KMS-11 (cell line): ENCODE results near the gene SBNO1.

ENCODE experiments used
- H2AFZ ChIP-seq: fragments of 200-600 bp; sonication (generic); 2 replicates; pipeline ENCODE4 v1.6.1; 2016; ENCODE audit warnings: antibody characterized with exemption, mixed run types, low read depth
- H3K27ac ChIP-seq: fragments of 200-600 bp; sonication (generic); 2 replicates; pipeline ENCODE4 v1.6.1; 2016; ENCODE audit warnings: mild to moderate bottlenecking, mixed run types
- H3K27me3 ChIP-seq: fragments of 200-600 bp; sonication (generic); 2 replicates; pipeline ENCODE4 v1.6.1; 2017; ENCODE audit warnings: mild to moderate bottlenecking, low read depth, mixed run types, moderate library complexity; ENCODE audit not compliant: insufficient read depth
- H3K36me3 ChIP-seq: fragments of 200-600 bp; sonication (generic); 2 replicates; pipeline ENCODE4 v1.6.1; 2017; ENCODE audit warnings: mild to moderate bottlenecking, mixed run types; ENCODE audit not compliant: insufficient read depth
- H3K4me1 ChIP-seq: fragments of 200-600 bp; sonication (generic); 2 replicates; pipeline ENCODE4 v1.6.1; 2016; ENCODE audit warnings: mild to moderate bottlenecking, low read depth, mixed run types; ENCODE audit not compliant: poor library complexity, severe bottlenecking
- H3K4me2 ChIP-seq: fragments of 200-600 bp; sonication (generic); 2 replicates; pipeline ENCODE4 v1.7.0; 2016; ENCODE audit warnings: mild to moderate bottlenecking, mixed run types
- H3K4me3 ChIP-seq: fragments of 200-600 bp; sonication (generic); IDR thresholded peaks from 2 replicates; pipeline ENCODE4 v1.6.1; 2017; ENCODE audit warnings: low read depth, low read length, mixed read lengths; ENCODE audit not compliant: insufficient read depth
- H3K79me2 ChIP-seq: fragments of 200-600 bp; sonication (generic); 2 replicates; pipeline ENCODE4 v1.6.1; 2016; ENCODE audit warnings: low read depth, mixed run types; ENCODE audit not compliant: insufficient read depth
- H3K9ac ChIP-seq: fragments of 200-600 bp; sonication (generic); 2 replicates; pipeline ENCODE4 v1.6.1; 2016; ENCODE audit warnings: mild to moderate bottlenecking, mixed run types
- H4K20me1 ChIP-seq: fragments of 200-600 bp; sonication (generic); 2 replicates; pipeline ENCODE4 v1.6.1; 2016; ENCODE audit warnings: mild to moderate bottlenecking, mixed run types; ENCODE audit not compliant: insufficient read depth
- TF ChIP-seq, protein P1 (sequence below): fragments of 200-600 bp; sonication (generic); conservative IDR thresholded peaks from 2 replicates; pipeline ENCODE4 v1.6.1; 2017; ENCODE audit warnings: low read depth, mild to moderate bottlenecking, antibody characterized with exemption, low read length, moderate library complexity, mixed read lengths

SBNO1 gene

DNA sequence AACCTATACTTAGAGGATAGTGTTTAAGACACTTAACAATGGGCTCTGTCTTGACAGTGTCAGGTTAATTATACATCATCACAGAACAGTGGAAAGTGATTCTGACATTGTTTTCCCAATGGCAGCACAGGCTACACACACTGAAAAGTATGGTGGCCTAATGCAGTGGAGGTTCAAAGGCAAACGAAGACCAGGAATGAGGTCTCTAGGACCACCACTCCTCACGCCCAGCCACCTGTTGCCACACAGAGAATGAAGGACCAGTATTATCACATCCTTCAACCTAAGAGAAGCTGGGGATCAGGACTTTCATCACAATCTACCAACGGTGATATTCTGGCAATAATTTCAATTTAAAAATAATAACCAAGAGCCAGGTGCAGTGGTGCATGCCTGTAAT, 58.4 kb downstream of the SBNO1 start:
- no peak overlapping the region for H3K27ac ChIP-seq
- H2AFZ ChIP-seq = no peak overlapping the region
- H3K27me3 ChIP-seq = no peaks in the 10 kb centered on the region
- no peak overlapping the region for H3K9ac ChIP-seq
- no peak overlapping the region for H3K4me2 ChIP-seq
- no peak overlapping the region for H3K4me3 ChIP-seq
- no peaks in the 10 kb centered on the region for H3K4me1 ChIP-seq
- no peaks in the 10 kb centered on the region for H3K36me3 ChIP-seq
- no peaks in the 10 kb centered on the region for H4K20me1 ChIP-seq
- no peaks in the 10 kb centered on the region for H3K79me2 ChIP-seq
- TF ChIP-seq, protein P1, sequence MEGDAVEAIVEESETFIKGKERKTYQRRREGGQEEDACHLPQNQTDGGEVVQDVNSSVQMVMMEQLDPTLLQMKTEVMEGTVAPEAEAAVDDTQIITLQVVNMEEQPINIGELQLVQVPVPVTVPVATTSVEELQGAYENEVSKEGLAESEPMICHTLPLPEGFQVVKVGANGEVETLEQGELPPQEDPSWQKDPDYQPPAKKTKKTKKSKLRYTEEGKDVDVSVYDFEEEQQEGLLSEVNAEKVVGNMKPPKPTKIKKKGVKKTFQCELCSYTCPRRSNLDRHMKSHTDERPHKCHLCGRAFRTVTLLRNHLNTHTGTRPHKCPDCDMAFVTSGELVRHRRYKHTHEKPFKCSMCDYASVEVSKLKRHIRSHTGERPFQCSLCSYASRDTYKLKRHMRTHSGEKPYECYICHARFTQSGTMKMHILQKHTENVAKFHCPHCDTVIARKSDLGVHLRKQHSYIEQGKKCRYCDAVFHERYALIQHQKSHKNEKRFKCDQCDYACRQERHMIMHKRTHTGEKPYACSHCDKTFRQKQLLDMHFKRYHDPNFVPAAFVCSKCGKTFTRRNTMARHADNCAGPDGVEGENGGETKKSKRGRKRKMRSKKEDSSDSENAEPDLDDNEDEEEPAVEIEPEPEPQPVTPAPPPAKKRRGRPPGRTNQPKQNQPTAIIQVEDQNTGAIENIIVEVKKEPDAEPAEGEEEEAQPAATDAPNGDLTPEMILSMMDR = no peak

DNA sequence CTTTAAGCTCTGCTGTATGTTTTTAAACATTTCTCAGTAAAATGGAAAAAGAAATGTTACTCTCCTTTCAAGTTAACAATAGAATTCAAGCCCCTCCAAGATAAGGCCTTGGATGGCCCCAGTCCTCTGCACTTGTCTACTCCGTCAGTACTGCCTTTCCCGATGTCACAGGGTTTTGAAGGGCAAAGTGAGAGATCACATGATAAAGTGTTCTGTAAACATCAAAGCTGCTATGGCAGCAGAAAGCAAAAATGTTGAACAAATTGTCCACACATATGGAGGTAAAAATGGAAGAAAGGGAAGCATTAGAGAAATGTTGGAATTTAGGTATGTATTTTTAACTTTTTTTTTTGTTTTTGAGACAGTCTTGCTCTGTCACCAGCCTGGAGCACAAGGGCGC, 59.5 kb downstream of the SBNO1 start:
- H4K20me1 ChIP-seq = no peaks in the 10 kb centered on the region
- H3K79me2 ChIP-seq = no peaks in the 10 kb centered on the region
- no peak overlapping the region for H3K4me3 ChIP-seq
- no peak overlapping the region for H3K9ac ChIP-seq
- H3K36me3 ChIP-seq = no peaks in the 10 kb centered on the region
- H3K27ac ChIP-seq = no peak overlapping the region
- TF ChIP-seq, protein P1 = no peak
- no peaks in the 10 kb centered on the region for H3K4me1 ChIP-seq
- H2AFZ ChIP-seq = no peak overlapping the region
- H3K4me2 ChIP-seq = no peak overlapping the region
- H3K27me3 ChIP-seq = no peaks in the 10 kb centered on the region

DNA sequence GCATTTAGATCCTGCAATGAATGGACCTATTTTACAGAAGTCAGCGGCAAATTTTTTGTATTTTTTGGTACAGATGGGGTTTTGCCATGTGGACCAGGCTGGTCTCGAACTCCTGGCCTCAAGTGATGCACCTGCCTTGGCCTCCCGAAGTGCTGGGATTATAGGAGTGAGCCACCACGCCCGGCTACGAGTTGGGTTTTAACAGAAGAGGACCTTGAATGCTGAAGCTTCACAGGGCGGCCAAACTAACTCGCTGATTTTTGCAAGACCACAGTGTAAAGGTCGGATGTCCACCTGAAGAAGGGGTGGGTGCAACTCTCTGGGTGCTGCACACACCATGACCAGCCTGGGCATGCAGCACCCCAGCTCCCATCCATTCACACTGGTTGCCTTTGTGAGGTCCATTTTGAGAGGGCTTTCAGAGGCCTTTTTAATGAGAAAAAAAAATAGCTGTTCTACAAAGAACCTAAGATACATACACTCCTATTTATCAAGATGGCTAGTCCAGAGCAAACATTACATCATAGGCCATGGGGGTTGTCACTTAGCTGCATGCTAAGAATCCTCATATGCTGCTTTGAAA, 71.4 kb downstream of the SBNO1 start:
- TF ChIP-seq, protein P1 = no peak
- Histone ChIP-seq H3K9ac (no peak overlapping the region), H3K4me2 (no peak overlapping the region), H3K4me1 (no peaks in the 10 kb centered on the region), H3K36me3 (no peaks in the 10 kb centered on the region), H3K79me2 (no peaks in the 10 kb centered on the region), H3K4me3 (no peak overlapping the region), H3K27ac (no peak overlapping the region), H2AFZ (no peak overlapping the region), H4K20me1 (no peaks in the 10 kb centered on the region), H3K27me3 (no peaks in the 10 kb centered on the region)

DNA sequence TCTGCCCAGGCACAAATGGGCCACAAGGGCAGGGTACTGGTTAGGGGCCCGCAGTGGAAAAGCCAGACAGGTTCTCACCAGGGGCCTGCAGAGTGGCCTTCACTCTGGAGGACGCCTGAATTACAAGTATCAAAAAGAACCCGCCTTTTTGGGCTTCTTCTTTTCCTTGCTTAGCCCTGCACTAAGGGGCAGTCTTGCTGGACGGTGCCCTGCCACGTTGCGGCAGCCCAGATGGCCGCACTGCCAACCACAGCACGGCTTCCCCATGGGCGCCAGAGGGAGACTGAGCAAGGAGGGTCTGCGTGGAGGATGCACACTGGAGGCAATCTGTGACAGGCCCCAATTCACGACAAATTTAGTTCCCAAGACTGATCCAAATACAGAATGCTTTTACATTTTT, 74.7 kb downstream of the SBNO1 start:
- Histone ChIP-seq H3K4me1 (no peaks in the 10 kb centered on the region), H3K27me3 (no peaks in the 10 kb centered on the region), H3K36me3 (no peaks in the 10 kb centered on the region), H3K4me2 (no peak overlapping the region), H3K4me3 (no peak overlapping the region), H3K27ac (no peak overlapping the region), H3K9ac (no peak overlapping the region), H4K20me1 (no peaks in the 10 kb centered on the region), H2AFZ (no peak overlapping the region), H3K79me2 (no peaks in the 10 kb centered on the region)
- TF ChIP-seq, protein P1 = no peak
